Measurements from ENCODE around the gene CEP78.

CEP78 gene

DNA sequence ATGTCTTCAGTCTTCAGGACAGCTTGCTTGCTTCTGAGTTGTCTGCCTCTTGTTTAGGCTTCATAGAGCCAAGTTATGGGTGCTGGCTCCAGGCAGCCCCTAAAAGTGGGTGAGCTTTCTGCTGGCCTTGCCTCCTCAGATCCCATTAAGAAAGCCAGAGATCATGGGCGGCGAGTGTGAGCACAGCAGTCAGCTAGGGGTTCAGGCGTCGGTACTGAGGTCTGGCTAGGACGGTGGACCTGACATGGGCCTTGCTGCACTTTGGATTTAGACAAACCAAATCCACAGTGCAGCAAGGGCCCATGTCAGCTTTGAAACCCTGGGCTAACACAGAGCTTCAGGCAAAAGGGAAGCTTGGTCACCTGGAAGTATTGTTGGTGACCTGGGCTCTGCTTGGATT lies 78.7 kb downstream of the CEP78 start:
- DNase-seq = no peak

DNA sequence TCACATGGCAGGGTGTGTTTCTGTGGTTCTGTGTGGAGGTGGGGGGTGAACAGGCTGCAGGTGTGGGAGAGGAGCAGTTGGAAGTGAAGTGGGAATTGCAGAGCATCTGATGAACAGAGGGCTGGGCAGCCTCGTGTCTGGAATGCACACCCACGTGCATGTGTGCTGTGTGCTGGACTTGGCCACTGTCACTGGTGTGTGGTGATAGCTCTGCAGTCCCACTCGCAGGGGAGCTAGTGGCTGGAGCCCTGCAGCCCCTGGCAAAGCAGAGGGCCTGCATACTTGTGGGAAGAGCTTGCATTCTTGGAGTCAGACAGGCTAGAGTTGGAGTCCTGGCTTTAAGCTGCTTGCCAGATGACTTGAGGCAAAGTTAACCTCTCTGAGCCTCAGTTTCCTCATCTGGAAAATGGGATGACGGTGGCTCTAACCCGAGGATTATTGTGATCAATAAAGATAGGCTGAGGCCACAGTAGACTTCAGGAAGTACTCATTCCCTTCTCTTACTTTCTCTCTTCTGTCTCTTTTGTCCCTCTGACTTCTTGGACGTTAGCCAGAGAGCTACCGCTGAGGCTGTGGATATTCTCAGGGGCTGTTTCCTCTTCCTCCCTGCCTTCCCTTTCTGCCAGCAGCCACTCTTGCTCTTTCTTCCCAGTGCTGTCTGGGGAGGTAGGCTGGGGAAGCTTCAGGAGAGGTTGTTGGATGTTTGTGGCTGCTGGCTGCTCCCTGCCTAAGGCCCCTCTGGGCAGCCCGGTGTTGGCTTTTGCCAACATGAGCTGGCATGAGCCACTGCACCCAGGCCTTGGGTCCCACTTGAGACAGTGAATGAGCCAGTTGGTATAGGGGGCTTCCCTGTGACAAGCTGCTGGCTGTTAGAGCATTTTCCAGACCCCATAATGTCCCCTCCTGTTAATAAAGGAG lies 79.3 kb downstream of the CEP78 start:
- no peak for DNase-seq

DNA sequence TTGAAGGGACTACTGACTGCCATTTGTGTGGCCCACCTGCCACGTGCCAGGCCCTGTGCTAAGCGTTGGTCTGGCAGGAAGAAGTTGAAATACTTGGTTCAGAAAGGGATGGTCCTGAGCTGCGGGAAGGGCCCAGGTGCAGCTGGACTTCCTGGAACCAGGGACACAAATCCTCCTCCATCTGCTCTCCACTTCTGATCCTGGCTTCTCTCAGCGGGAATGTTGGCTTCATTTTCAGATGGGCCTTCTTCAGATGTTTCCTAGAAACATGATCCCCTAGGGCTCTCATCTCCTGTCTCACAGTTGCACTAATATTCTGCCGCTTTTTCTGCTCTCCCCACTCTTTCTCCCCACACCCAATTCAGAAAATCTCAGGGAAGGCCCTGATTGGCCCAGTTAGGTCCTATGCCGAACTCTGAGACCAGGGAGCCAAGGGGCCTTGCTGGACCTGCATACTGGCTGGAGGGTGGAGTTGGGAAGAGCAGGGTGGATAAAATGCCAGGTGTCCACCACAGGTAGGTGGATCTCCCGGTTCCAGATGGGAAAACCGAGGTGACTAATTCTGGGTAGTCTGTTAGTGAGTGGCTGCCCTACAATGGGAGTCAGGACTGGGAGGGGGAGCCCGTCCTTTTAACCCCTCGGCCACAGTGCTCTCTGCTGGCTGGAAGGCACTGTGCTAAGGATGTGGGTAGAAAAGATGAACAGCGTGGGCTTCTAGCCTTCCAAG lies 80.5 kb downstream of the CEP78 start:
- no peak for DNase-seq

DNA sequence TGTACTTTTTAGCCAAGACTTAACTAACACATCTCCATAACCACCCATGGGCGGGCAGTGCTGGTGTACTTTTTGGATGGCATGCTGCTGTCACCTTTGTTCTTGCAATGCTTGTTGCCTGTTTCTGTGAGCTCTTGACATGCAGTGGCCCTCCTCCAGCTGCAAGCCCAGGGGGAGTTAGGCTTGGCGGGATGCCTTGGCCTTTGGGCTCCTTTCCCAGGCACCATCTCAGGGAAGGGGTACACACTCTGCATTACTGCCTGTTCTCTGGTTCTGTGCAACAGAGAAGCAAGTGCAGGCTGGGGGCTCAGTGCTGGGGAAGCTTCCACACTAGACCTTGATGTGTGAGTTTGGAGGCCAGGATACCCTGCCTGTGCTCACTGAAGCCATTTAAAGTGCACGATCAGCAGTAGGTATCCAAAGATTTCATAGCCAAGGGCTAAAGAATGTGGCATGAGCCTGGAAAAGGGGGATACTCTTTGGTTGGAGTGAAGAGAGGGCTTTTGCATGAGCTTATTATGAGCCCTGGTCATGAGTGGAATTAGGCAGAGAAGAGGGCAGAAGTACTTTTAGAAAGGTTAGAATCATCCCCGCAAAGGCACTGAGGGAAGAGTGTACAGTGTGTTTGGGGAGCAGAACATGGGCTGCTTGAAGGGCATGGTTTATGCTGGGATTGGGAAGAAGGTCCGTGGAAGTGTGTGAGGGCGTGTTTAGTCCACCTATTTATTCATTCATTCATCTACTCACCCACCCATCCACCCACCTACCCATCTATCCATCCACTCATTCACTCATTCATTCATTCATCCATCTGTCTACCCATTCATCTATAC lies 83.5 kb downstream of the CEP78 start:
- DNase-seq = no peak

DNA sequence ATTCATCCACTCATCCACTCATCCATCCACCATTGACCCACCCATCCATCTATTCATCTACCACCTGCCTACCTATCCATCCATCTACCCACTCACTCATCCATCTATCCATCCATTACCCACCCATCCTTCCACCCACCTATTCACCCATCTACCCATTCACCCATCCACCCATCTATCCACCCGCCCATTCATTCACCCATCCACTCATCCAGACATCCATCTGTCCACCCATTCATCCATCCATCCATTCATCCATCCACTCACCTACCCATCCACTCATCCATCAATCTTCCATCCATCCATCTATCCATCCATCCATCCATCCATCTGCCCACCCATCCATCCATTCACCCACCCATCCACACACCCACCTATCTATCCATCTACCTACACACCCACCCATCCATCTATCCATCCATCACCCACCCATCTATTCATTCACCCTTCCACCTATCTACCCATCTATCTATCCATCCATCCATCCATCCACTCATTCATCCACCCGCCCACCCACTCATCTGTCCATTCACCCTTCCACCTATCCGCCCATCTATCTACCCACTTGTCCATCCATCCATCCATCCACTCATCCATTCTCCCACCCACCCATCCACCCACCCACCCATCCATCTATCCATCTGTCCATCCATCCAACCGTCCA lies 84.3 kb downstream of the CEP78 start:
- DNase-seq = no peak

DNA sequence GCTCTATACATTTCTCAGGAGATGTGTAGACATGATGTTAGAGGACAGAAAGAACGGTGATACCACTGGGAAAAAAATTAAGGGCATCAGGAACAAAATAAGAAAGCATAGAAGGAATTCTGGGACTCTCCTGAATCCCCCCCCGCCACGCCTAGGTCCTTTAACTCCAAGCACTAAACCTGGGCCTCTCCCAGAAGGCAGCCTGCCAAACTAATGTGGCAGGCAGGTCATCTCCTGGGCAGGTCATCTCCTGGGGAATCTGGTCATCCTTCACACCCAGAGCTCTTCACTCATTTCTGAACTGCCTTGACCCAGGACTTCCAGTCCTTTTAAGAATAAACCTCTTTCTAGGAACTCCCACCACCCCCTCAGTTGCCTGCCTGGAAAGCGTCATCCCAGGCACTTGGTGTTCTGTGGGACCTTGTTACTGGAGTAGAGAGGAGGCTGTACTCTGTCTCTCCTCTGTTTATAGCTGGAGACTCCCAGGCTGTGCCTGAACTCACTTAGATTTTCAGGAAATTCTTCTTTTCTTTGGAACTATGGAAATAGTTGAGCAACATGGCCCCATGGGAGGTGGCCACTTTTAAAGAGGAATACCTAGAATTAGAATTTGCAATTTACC lies 85.1 kb downstream of the CEP78 start:
- DNase-seq = no peak

DNA sequence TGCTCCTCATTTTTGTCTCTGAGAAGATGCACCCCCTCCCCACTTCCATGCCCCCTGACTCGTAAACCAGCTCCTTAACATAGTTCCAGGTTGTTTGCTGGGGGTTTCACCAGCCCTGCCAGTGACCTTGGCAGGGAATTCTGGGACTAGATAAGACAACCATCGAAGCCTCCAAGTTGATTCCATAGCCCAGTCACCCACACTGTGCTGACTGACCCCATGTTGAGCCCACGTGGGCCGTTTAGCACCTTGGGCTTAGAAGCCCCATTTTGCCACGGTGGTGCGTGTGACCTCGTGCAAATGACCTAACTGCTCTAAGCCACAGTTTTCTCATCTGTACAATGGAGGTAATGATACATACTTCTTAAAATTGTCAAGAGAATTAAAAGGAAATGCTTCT lies 85.6 kb downstream of the CEP78 start:
- no peak for DNase-seq

DNA sequence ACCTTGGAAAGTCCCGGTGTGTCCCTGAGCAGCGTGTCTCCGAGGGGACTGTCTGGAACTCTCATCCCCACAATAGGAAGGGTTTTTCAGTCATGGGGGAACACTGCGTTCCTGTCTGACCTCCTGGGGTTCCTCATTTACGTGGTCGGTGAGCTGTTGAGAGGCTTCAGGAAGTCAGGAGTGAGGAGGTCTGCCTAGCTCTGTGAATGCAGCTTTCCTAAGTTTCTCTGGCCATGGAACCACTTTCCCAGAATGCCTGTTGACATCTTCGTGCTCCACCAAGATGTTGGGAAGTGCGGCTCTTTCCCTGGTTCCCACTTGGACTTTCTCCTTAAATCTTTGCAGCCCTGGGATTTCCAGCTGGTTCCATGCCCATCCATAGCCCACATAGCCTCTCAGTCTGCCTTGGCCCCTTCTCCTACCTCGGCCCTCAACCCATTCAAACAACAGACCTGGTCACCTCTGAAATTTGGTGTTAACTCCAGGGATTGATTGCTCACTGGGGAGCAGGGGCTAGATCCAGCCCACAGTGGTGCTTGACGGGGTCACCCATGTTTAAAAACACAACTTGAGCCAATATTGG lies 88.3 kb downstream of the CEP78 start:
- DNase-seq = no peak

DNA sequence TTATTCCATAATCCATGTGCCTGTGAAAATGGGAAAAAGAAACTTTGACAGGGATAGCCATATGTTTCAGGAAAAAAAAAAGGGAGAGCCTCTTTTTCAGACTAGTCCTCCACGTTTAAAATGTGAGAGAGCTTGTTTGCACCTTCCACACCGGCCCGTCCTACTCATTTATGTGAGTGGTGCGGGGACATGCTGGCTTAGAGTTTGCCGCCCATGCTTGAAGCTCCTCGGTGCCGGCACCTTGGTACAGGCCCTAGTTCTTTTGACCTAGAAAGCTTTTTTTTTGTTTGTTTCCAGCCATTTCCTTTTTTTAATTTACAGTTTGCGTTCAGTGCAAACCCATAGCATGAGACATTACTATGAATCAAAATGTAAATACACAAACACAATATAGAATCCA lies 88.8 kb downstream of the CEP78 start:
- DNase-seq = no peak

DNA sequence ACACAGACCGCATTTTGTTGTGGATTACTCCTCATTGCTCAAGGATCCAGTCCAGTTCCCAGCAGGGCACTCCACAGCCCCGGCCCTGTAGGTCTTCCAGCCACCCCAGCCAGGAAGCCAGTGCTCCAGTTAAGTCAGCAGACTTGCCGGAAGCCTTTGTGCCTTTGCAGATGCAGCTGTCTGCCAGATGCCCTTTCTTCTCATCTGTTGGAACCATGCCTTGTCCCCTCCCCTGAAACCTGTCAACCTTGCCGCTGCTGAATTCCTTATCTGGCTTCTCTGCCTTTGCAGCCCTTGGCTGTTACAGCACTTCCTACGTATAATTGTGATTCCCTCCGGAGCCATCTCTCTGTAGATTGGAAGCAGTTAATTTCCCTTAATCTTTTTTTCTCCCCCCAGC lies 89.5 kb downstream of the CEP78 start:
- DNase-seq = no peak

DNA sequence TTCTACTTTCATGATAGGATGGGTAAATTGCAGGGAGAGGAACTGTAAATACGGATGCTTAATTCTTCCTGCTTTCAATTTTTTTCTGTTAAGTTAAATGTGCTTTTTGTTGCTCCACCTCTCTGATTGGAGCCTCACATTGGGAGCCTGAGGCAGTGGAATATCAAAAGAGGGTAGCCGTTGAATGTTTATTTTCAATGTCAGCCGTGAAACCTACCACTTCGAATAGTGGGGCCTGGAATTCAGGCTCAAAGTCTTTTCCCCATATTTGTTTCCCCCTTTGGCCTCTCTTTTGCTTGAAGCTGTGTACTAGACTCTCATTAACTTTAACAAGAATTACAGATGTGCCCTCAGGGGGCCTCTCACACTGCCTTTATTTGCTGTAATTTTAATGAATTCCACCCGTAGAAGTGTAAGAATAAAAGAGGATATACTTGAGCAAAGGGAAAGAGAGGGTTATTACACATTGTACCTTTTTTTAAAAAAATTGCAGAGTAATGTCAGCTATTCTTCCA lies 90.0 kb downstream of the CEP78 start:
- no peak for DNase-seq

DNA sequence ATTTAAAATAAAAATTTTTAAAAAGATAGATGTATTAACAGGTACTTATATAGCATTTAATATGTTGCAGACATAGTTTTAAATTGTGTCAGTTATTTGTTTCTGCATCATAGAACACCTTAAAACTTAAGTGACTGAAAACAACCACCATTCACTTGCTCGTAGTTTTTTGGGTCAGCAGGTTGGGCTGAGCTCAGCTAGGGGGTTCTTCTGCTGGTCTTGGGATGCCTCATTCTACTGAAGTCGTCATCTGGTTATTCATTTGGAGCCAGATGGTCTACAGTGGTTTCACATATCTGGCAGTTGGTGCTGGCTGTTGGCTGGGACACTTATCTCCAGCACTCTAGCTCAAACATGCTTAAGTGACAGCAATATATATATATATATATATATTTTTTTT lies 90.7 kb downstream of the CEP78 start:
- DNase-seq = no peak
